HEK293 (cell line): ENCODE measurements around the gene ASIC3.
A peak's percentile ranks its signal among the peaks of the same experiment; 100 is the strongest.

Experiments
- CTCF ChIA-PET: fragments of 350-600 bp; formaldehyde crosslinking; extraction: SDS; loops from one replicate; lab custom pipeline; 2021; ENCODE audit warnings: antibody characterized with exemption; lab: Yijun Ruan, JAX
- POLR2A ChIA-PET: fragments of 300-600 bp; formaldehyde crosslinking; extraction: SDS; loops from one replicate; lab custom pipeline; 2020; ENCODE audit warnings: antibody characterized with exemption, inconsistent platforms; lab: Yijun Ruan, JAX
- H3K27ac ChIP-seq: fragments of 200-500 bp; sonication (Bioruptor generic); 2 replicates; pipeline ENCODE4 v1.5.1; 2014; ENCODE audit warnings: low read depth, low read length, control low read depth, inconsistent platforms; ENCODE audit errors: extremely low read depth
- H3K36me3 ChIP-seq, 2 experiments: fragments of 200-500 bp in 1 of 2; sonication (Bioruptor generic) in 1 of 2; 1 replicate in 1 of 2; 2 replicates in 1 of 2; pipeline ENCODE4 v1.5.1; 2014 to 2017; ENCODE audit warnings: inconsistent platforms in 2 of 2, low read length in 2 of 2; ENCODE audit not compliant: control insufficient read depth in 2 of 2, insufficient read depth in 1 of 2
- H3K4me1 ChIP-seq: fragments of 200-500 bp; sonication (Bioruptor generic); 2 replicates; pipeline ENCODE4 v1.5.1; 2014; ENCODE audit warnings: mild to moderate bottlenecking, low read length, inconsistent platforms; ENCODE audit not compliant: control insufficient read depth, insufficient read depth
- H3K4me3 ChIP-seq: 2 replicates; pipeline ENCODE4 v1.5.1; 2011; ENCODE audit warnings: low read depth, mild to moderate bottlenecking, control low read depth, low read length, moderate library complexity
- H3K9me3 ChIP-seq: fragments of 200-500 bp; sonication (Bioruptor generic); 2 replicates; pipeline ENCODE4 v1.5.1; 2014; ENCODE audit warnings: low read depth, low read length, inconsistent platforms; ENCODE audit not compliant: control insufficient read depth, insufficient read depth
- HOXC10 ChIP-seq: sonication (generic); formaldehyde crosslinking; IDR thresholded peaks from 2 replicates; pipeline ENCODE4 v1.8.1; 2023; ENCODE audit warnings: mild to moderate bottlenecking, missing genetic modification reagents
- KLF1 ChIP-seq: fragments of 450-650 bp; formaldehyde crosslinking; IDR thresholded peaks from 2 replicates; pipeline ENCODE4 v1.5.1; 2016; ENCODE audit warnings: missing biosample characterization, missing genetic modification characterization
- KLF17 ChIP-seq: fragments of 450-650 bp; formaldehyde crosslinking; IDR thresholded peaks from 2 replicates; pipeline ENCODE4 v1.5.1; 2016; ENCODE audit warnings: missing biosample characterization, missing genetic modification characterization
- KLF9 ChIP-seq: fragments of 450-650 bp; formaldehyde crosslinking; IDR thresholded peaks from 2 replicates; pipeline ENCODE4 v1.5.1; 2016; ENCODE audit warnings: missing biosample characterization, missing genetic modification characterization, low read depth
- SALL2 ChIP-seq: fragments of 450-650 bp; formaldehyde crosslinking; IDR thresholded peaks from 2 replicates; pipeline ENCODE4 v1.5.0; 2017; ENCODE audit warnings: missing biosample characterization, mild to moderate bottlenecking, missing genetic modification characterization, borderline replicate concordance
- SP2 ChIP-seq: fragments of 450-650 bp; formaldehyde crosslinking; IDR thresholded peaks from 2 replicates; pipeline ENCODE4 v1.5.1; 2016; ENCODE audit warnings: missing biosample characterization, missing genetic modification characterization
- SP3 ChIP-seq: fragments of 450-650 bp; formaldehyde crosslinking; IDR thresholded peaks from 2 replicates; pipeline ENCODE4 v1.5.1; 2016; ENCODE audit warnings: missing biosample characterization, missing genetic modification characterization
- ZNF223 ChIP-seq: fragments of 450-650 bp; formaldehyde crosslinking; IDR thresholded peaks from 2 replicates; pipeline ENCODE4 v1.5.1; 2016; ENCODE audit warnings: missing biosample characterization, missing genetic modification characterization
- ZNF423 ChIP-seq: fragments of 450-650 bp; formaldehyde crosslinking; IDR thresholded peaks from 2 replicates; pipeline ENCODE4 v1.5.1; 2016; ENCODE audit warnings: missing biosample characterization, missing genetic modification characterization
- ZNF433 ChIP-seq: fragments of 450-650 bp; formaldehyde crosslinking; IDR thresholded peaks from 2 replicates; pipeline ENCODE4 v1.5.1; 2016; ENCODE audit warnings: missing biosample characterization, missing genetic modification characterization, low read depth
- ZNF514 ChIP-seq: fragments of 450-650 bp; formaldehyde crosslinking; IDR thresholded peaks from 2 replicates; pipeline ENCODE4 v1.5.1; 2016; ENCODE audit warnings: missing biosample characterization, missing genetic modification characterization
- ZNF529 ChIP-seq: fragments of 450-650 bp; formaldehyde crosslinking; IDR thresholded peaks from 2 replicates; pipeline ENCODE4 v1.5.1; 2017; ENCODE audit warnings: missing genetic modification characterization, missing biosample characterization; ENCODE audit not compliant: insufficient replicate concordance
- ZNF785 ChIP-seq: fragments of 450-650 bp; formaldehyde crosslinking; IDR thresholded peaks from 2 replicates; pipeline ENCODE4 v1.5.1; 2016; ENCODE audit warnings: missing biosample characterization, missing genetic modification characterization
- ZSCAN30 ChIP-seq: fragments of 450-650 bp; IDR thresholded peaks from 2 replicates; pipeline ENCODE4 v1.5.1; 2018; ENCODE audit warnings: missing biosample characterization, mild to moderate bottlenecking, missing genetic modification characterization, moderate library complexity
- TF ChIP-seq, protein P1 (sequence below): fragments of 450-650 bp; formaldehyde crosslinking; IDR thresholded peaks from 2 replicates; pipeline ENCODE4 v1.5.1; 2017; ENCODE audit warnings: missing biosample characterization, mild to moderate bottlenecking, missing genetic modification characterization, moderate library complexity
- TF ChIP-seq, protein P2 (sequence below): fragments of 450-650 bp; formaldehyde crosslinking; IDR thresholded peaks from 2 replicates; pipeline ENCODE4 v1.5.1; 2016; ENCODE audit warnings: missing biosample characterization, missing genetic modification characterization

The ASIC3 gene

DNA sequence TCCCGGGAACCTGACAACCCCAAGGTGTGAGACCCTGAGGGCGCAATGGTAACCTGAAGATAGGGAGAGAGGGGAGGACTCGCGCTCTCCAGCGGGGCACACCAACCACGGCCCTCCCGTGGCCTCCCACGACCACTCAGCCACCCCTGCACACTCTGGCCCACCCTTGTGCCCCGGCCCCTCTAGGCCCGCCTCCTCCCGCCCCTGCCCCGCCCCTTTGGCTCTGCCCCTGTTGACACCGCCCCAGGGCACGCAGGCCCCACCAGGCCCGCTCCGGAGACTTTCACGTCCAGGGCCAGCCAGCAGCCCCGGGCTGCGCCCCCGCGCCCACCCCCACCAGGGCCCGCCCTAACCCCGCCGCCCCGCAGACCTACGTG lies 35.0 kb upstream of the ASIC3 start:
- ChIA-PET CTCF (interaction anchor here (0.5 to 2.9 kb wide), 6 partner anchors 23 to 231 kb away, joined by 3 to 27 read pairs (median 4); no protein-coding TSS in a partner anchor), POLR2A (interaction anchor here (1.0 kb wide), 1 partner anchor 44 kb away, joined by 3 read pairs; the partner anchor contains the start of gene CDK5)
- H3K4me1 ChIP-seq: no peaks in the 10 kb centered on the region
- H3K36me3 ChIP-seq: no peaks in the 10 kb centered on the region
- H3K9me3 ChIP-seq: no peaks in the 10 kb centered on the region
- no peak overlapping the region for H3K27ac ChIP-seq
- TF ChIP-seq SP2 (tag by site-specific recombination) (peak; percentile 39; the same call in 1 of the 2 replicates), ZNF433 (tag by site-specific recombination) (no peak), ZNF514 (tag by site-specific recombination) (no peak), SP3 (tag by site-specific recombination) (peak; percentile 32; the same call in 1 of the 2 replicates), SALL2 (tag by site-specific recombination) (no peak), ZNF785 (no peak), ZNF423 (tag by site-specific recombination) (no peak), HOXC10 (CRISPR knock-in tag) (no peak), ZSCAN30 (tag by site-specific recombination) (no peak), KLF1 (tag by site-specific recombination) (0 out of 2 replicates have a peak, but pooled peaks have one; percentile 24)
- TF ChIP-seq, protein P1, sequence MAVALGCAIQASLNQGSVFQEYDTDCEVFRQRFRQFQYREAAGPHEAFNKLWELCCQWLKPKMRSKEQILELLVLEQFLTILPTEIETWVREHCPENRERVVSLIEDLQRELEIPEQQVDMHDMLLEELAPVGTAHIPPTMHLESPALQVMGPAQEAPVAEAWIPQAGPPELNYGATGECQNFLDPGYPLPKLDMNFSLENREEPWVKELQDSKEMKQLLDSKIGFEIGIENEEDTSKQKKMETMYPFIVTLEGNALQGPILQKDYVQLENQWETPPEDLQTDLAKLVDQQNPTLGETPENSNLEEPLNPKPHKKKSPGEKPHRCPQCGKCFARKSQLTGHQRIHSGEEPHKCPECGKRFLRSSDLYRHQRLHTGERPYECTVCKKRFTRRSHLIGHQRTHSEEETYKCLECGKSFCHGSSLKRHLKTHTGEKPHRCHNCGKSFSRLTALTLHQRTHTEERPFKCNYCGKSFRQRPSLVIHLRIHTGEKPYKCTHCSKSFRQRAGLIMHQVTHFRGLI: no peak
- no peak overlapping the region for H3K4me3 ChIP-seq

DNA sequence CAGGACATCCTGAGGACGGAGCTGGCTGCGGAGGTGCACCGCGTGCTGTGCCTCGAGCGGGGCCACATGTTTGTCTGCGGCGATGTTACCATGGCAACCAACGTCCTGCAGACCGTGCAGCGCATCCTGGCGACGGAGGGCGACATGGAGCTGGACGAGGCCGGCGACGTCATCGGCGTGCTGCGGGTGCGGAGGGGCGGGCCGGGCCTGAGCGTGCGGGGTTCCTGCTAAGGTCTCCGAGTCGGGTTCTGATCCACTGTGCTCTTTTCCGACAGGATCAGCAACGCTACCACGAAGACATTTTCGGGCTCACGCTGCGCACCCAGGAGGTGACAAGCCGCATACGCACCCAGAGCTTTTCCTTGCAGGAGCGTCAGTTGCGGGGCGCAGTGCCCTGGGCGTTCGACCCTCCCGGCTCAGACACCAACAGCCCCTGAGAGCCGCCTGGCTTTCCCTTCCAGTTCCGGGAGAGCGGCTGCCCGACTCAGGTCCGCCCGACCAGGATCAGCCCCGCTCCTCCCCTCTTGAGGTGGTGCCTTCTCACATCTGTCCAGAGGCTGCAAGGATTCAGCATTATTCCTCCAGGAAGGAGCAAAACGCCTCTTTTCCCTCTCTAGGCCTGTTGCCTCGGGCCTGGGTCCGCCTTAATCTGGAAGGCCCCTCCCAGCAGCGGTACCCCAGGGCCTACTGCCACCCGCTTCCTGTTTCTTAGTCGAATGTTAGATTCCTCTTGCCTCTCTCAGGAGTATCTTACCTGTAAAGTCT lies 34.4 kb upstream of the ASIC3 start:
- H3K4me1 ChIP-seq: no peaks in the 10 kb centered on the region
- ChIA-PET POLR2A (interaction anchor here (0.8 kb wide), 1 partner anchor 14 kb away, joined by 3 read pairs; the partner anchor contains the start of gene ABCB8), CTCF (interaction anchor here (0.5 to 1.4 kb wide), 5 partner anchors 22 to 590 kb away, joined by 3 to 4 read pairs (median 3); no protein-coding TSS in a partner anchor)
- H3K36me3 ChIP-seq: no peaks in the 10 kb centered on the region
- no peak overlapping the region for H3K4me3 ChIP-seq
- TF ChIP-seq ZNF529 (tag by site-specific recombination): no peak
- peak; percentile 32 for TF ChIP-seq SP2 (tag by site-specific recombination)
- TF ChIP-seq ZNF223 (tag by site-specific recombination): no peak
- no peak overlapping the region for H3K27ac ChIP-seq
- no peaks in the 10 kb centered on the region for H3K9me3 ChIP-seq

DNA sequence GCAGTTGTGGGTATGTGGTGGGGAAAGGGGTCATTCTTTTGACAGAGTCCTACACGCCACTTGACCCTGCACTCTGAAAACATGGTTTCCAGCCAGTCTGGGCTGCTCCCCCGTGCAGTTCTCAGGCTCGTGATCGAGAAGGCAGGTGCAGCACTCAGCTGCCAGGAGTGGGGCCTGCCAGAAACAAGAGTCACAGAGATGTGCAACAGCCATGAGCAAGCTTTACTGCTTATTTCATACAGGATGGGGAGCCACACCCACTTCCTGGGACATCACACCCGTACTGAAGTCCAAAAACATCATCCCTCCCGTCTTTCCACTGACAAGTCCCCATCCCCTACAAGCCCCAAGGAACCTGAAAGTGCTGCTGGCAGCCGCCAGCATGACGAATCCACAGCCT lies 33.4 kb upstream of the ASIC3 start:
- H3K36me3 ChIP-seq: no peaks in the 10 kb centered on the region
- H3K4me3 ChIP-seq: no peak overlapping the region
- ChIA-PET POLR2A (interaction anchor here (0.8 kb wide), 1 partner anchor 13 kb away, joined by 3 read pairs; the partner anchor contains the start of gene ABCB8), CTCF (interaction anchor here (0.6 to 1.4 kb wide), 4 partner anchors 14 to 148 kb away, joined by 3 to 4 read pairs (median 4); partner anchors contain the start of gene ABCB8)
- H3K9me3 ChIP-seq: no peaks in the 10 kb centered on the region
- TF ChIP-seq, protein P2, sequence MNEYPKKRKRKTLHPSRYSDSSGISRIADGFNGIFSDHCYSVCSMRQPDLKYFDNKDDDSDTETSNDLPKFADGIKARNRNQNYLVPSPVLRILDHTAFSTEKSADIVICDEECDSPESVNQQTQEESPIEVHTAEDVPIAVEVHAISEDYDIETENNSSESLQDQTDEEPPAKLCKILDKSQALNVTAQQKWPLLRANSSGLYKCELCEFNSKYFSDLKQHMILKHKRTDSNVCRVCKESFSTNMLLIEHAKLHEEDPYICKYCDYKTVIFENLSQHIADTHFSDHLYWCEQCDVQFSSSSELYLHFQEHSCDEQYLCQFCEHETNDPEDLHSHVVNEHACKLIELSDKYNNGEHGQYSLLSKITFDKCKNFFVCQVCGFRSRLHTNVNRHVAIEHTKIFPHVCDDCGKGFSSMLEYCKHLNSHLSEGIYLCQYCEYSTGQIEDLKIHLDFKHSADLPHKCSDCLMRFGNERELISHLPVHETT: no peak
- TF ChIP-seq KLF9 (peak; percentile 68), KLF17 (tag by site-specific recombination) (peak; percentile 40; the same call in 1 of the 2 replicates)
- no peak overlapping the region for H3K27ac ChIP-seq
- no peaks in the 10 kb centered on the region for H3K4me1 ChIP-seq
